Measurements from ENCODE around the gene ATN1.

The ATN1 gene

DNA sequence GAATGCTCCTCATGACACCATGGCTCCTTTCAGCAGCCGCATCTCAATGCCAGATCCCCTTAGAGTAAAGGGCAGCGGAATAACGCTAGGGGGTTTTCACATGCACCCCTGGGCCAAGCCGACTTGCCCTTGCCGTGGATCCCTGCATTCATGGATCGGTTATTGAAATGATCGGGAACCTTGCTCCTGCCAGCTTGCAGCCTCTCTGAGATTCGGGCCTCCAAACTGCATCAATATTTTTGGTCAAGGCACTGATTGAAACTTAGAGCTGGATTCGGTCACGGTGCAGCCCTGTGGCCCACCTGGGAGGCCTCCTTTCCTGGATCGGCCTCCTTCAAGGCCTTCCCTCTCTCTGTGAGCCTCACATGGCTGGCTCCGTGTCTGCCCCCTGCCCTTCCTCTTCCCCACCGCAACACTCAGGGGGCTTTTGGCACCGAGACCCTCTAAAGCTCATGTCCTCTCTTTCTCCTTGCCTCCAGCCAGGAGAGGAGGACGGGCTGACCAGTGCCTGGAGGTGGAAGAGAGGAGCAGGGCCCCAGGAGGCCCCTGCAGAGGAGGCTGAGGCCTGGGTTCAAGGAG, 25.2 kb downstream of the ATN1 start:
- peak overlapping the region; percentile 53 to 69 for H3K9ac ChIP-seq (ENCODE audit: low read depth in 1 of 2, low read length in 2 of 2)

GRCh38 chr12:6953442-6954315, 25.9 kb downstream of the ATN1 start:
- Histone ChIP-seq H3K36me3 (ENCODE audit: control insufficient read depth in 1 of 2, insufficient read depth in 2 of 2, low read length in 2 of 2) (peaks cover 17 to 27% of the 10 kb centered on the region in 2 donors), H3K4me1 (ENCODE audit: control insufficient read depth in 1 of 2, insufficient read depth in 2 of 2, low read length in 2 of 2) (peaks cover 51 to 74% of the 10 kb centered on the region in 2 donors), H3K9ac (ENCODE audit: low read depth in 1 of 2, low read length in 2 of 2) (peak overlapping the region; percentile 53 to 69), H3K27me3 (ENCODE audit: control insufficient read depth in 1 of 2, insufficient read depth in 2 of 2, low read length in 2 of 2) (no peaks in the 10 kb centered on the region), H3K4me3 (ENCODE audit: low read depth in 1 of 2, low read length in 2 of 2) (peak overlapping the region; percentile 67 to 74), H3K9me3 (ENCODE audit: control insufficient read depth in 1 of 2, low read length in 2 of 2) (no peaks in the 10 kb centered on the region), H3K27ac (ENCODE audit: low read depth, low read length) (peak overlapping the region; percentile 67)

More for the DNA sequence above, 25.2 kb downstream of the ATN1 start:
- peak overlapping the region; percentile 67 to 74 for H3K4me3 ChIP-seq (ENCODE audit: low read depth in 1 of 2, low read length in 2 of 2)
- H3K9me3 ChIP-seq (ENCODE audit: control insufficient read depth in 1 of 2, low read length in 2 of 2): no peaks in the 10 kb centered on the region
- H3K27me3 ChIP-seq (ENCODE audit: control insufficient read depth in 1 of 2, insufficient read depth in 2 of 2, low read length in 2 of 2): no peaks in the 10 kb centered on the region
- H3K27ac ChIP-seq (ENCODE audit: low read depth, low read length): peak overlapping the region; percentile 46
- peaks cover 44 to 66% of the 10 kb centered on the region in 2 donors for H3K4me1 ChIP-seq (ENCODE audit: control insufficient read depth in 1 of 2, insufficient read depth in 2 of 2, low read length in 2 of 2)
- peaks cover 17 to 26% of the 10 kb centered on the region in 2 donors for H3K36me3 ChIP-seq (ENCODE audit: control insufficient read depth in 1 of 2, insufficient read depth in 2 of 2, low read length in 2 of 2)

DNA sequence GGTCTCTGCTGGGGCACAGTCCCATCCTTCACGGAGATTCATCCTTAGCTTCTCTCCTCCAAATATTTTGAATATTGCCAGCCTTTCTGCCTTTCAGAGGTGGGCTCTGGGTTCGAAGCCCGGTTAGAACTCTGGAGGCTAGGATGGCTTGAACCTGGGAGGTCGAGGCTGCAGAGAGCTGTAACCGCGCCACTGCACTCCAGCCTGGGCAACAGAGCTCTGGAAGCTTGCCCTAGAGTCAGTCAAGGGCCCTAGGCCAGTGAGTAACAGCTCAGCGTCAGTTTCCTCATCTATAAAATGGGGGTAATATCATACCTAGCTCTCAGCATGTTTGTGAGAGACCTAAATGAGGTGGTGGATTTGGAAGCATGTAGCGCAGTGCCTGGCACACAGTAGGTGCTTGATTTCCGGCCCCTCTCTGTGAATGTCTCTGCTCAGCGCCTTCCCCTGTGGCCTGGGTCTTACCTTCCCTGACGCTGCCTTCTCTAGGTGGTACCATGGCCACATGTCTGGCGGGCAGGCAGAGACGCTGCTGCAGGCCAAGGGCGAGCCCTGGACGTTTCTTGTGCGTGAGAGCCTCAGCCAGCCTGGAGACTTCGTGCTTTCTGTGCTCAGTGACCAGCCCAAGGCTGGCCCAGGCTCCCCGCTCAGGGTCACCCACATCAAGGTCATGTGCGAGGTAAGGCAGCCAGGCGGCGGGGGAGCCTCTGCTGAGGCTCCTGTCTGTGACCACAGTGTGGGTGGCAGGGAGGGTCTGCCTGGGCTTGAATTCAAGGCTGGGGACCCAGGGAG, 26.8 kb downstream of the ATN1 start:
- Histone ChIP-seq H3K27me3 (ENCODE audit: control insufficient read depth in 1 of 2, insufficient read depth in 2 of 2, low read length in 2 of 2) (no peaks in the 10 kb centered on the region), H3K4me3 (ENCODE audit: low read depth in 1 of 2, low read length in 2 of 2) (peak overlapping the region; percentile 37 to 67), H3K36me3 (ENCODE audit: control insufficient read depth in 1 of 2, insufficient read depth in 2 of 2, low read length in 2 of 2) (peaks cover 17 to 30% of the 10 kb centered on the region in 2 donors), H3K9ac (ENCODE audit: low read depth in 1 of 2, low read length in 2 of 2) (peak overlapping the region in 1 of 2 donors; percentile 39), H3K4me1 (ENCODE audit: control insufficient read depth in 1 of 2, insufficient read depth in 2 of 2, low read length in 2 of 2) (peaks cover 47 to 75% of the 10 kb centered on the region in 2 donors), H3K9me3 (ENCODE audit: control insufficient read depth in 1 of 2, low read length in 2 of 2) (no peaks in the 10 kb centered on the region), H3K27ac (ENCODE audit: low read depth, low read length) (peak overlapping the region; percentile 67)

DNA sequence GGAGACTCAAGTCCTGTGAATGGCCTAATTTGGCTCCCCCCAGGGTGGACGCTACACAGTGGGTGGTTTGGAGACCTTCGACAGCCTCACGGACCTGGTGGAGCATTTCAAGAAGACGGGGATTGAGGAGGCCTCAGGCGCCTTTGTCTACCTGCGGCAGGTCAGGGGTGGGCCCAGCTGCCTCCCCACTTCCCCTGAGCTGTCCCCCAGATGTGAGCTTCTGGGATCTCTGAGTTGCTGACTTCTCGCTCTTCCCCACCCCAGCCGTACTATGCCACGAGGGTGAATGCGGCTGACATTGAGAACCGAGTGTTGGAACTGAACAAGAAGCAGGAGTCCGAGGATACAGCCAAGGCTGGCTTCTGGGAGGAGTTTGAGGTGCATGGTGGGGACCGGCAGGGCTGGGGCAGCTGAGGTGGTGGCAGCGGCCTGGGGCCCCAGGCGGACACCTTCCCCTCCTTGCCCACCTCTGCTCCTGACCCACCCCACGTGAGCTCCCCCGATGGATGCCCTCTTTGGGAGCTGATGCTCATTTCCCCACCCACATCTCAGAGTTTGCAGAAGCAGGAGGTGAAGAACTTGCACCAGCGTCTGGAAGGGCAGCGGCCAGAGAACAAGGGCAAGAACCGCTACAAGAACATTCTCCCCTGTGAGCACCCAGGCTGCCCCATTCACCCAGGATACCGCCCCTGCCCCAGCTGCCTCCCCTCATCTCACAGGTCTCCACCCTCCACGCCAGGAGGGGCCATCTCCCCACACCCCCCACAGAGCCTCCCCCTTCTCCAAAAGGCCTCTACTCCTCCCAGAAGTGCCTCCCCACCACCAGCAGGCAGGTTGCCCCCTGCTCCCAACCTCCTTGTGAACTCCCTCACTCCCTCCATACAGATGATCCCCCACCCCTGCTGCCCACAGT, 27.6 kb downstream of the ATN1 start:
- H3K27ac ChIP-seq (ENCODE audit: low read depth, low read length): no peak overlapping the region

DNA sequence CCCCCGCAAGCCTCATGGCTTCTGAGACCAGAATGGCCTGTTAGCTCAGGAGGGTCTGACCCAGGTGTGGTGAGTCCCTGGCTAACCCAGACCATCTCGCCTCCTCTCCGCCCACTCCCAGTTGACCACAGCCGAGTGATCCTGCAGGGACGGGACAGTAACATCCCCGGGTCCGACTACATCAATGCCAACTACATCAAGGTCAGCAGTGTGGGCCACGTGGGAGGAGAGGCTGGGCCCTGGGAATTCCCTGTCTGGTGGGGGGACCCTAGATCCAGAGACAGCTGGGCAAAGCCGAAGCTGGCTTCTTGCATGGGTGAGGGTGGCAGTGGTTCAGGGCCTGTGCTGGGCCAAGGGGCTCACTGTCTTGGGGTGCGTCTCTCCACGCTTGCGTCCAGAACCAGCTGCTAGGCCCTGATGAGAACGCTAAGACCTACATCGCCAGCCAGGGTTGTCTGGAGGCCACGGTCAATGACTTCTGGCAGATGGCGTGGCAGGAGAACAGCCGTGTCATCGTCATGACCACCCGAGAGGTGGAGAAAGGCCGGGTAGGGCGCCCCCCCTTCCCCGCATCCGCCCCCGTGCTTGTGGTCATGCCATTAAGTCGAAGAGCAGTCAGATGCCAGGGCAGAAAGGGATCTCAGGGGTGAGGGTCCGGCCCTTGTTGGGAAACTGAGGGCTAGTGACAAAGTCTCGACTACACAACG, 28.4 kb downstream of the ATN1 start:
- Histone ChIP-seq H3K27me3 (ENCODE audit: control insufficient read depth in 1 of 2, insufficient read depth in 2 of 2, low read length in 2 of 2) (no peaks in the 10 kb centered on the region), H3K4me3 (ENCODE audit: low read depth in 1 of 2, low read length in 2 of 2) (no peak overlapping the region), H3K9ac (ENCODE audit: low read depth in 1 of 2, low read length in 2 of 2) (no peak overlapping the region), H3K9me3 (ENCODE audit: control insufficient read depth in 1 of 2, low read length in 2 of 2) (no peaks in the 10 kb centered on the region), H3K36me3 (ENCODE audit: control insufficient read depth in 1 of 2, insufficient read depth in 2 of 2, low read length in 2 of 2) (peaks cover 17 to 35% of the 10 kb centered on the region in 2 donors), H3K4me1 (ENCODE audit: control insufficient read depth in 1 of 2, insufficient read depth in 2 of 2, low read length in 2 of 2) (peaks cover 51 to 76% of the 10 kb centered on the region in 2 donors), H3K27ac (ENCODE audit: low read depth, low read length) (no peak overlapping the region)

More for the DNA sequence above, 27.6 kb downstream of the ATN1 start:
- no peak overlapping the region for H3K4me3 ChIP-seq (ENCODE audit: low read depth in 1 of 2, low read length in 2 of 2)
- H3K4me1 ChIP-seq (ENCODE audit: control insufficient read depth in 1 of 2, insufficient read depth in 2 of 2, low read length in 2 of 2): peaks cover 47 to 75% of the 10 kb centered on the region in 2 donors
- H3K36me3 ChIP-seq (ENCODE audit: control insufficient read depth in 1 of 2, insufficient read depth in 2 of 2, low read length in 2 of 2): peaks cover 17 to 34% of the 10 kb centered on the region in 2 donors
- H3K9me3 ChIP-seq (ENCODE audit: control insufficient read depth in 1 of 2, low read length in 2 of 2): no peaks in the 10 kb centered on the region
- no peaks in the 10 kb centered on the region for H3K27me3 ChIP-seq (ENCODE audit: control insufficient read depth in 1 of 2, insufficient read depth in 2 of 2, low read length in 2 of 2)
- H3K9ac ChIP-seq (ENCODE audit: low read depth in 1 of 2, low read length in 2 of 2): no peak overlapping the region

GRCh38 chr12:6957151-6957701, 29.5 kb downstream of the ATN1 start:
- Histone ChIP-seq H3K27me3 (ENCODE audit: control insufficient read depth in 1 of 2, insufficient read depth in 2 of 2, low read length in 2 of 2) (no peaks in the 10 kb centered on the region), H3K4me3 (ENCODE audit: low read depth in 1 of 2, low read length in 2 of 2) (no peak overlapping the region), H3K4me1 (ENCODE audit: control insufficient read depth in 1 of 2, insufficient read depth in 2 of 2, low read length in 2 of 2) (peaks cover 62 to 87% of the 10 kb centered on the region in 2 donors), H3K36me3 (ENCODE audit: control insufficient read depth in 1 of 2, insufficient read depth in 2 of 2, low read length in 2 of 2) (peaks cover 17 to 35% of the 10 kb centered on the region in 2 donors), H3K27ac (ENCODE audit: low read depth, low read length) (no peak overlapping the region), H3K9ac (ENCODE audit: low read depth in 1 of 2, low read length in 2 of 2) (no peak overlapping the region), H3K9me3 (ENCODE audit: control insufficient read depth in 1 of 2, low read length in 2 of 2) (no peaks in the 10 kb centered on the region)

DNA sequence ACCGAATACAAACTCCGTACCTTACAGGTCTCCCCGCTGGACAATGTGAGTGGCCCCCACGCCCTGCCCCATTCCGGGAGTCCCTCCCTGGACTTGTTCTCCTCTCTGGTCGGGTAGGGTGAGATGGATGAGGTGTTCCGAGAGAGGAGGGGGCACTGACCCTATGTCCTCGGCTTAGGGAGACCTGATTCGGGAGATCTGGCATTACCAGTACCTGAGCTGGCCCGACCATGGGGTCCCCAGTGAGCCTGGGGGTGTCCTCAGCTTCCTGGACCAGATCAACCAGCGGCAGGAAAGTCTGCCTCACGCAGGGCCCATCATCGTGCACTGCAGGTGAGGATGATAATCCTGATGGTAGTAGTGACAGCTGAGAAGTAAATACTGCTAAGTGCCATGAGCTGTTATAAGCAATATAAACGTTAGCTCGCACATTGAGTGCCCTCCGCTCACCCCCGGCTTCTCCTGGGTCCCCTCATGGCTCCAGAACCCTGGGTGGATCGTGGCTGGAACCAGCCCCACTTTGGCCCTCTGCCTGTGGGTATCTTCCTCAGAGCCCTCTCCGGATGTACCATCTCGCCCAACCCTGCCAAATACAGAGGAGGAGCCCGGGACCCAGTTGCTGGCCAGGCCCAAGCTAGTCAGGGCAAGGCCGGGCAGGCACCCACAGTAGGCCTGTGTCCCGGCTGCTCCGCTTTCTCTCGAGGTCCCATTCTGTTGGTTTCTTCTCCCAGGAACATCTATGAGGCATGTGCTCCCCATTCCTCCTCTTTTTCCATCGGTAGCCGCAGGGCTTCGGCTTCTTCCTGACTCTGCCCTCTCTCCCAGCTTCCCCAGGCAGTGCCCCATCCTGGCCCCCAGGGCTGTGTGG, 30.2 kb downstream of the ATN1 start:
- Histone ChIP-seq H3K9me3 (ENCODE audit: control insufficient read depth in 1 of 2, low read length in 2 of 2) (no peaks in the 10 kb centered on the region), H3K27me3 (ENCODE audit: control insufficient read depth in 1 of 2, insufficient read depth in 2 of 2, low read length in 2 of 2) (no peaks in the 10 kb centered on the region), H3K4me3 (ENCODE audit: low read depth in 1 of 2, low read length in 2 of 2) (peak overlapping the region in 1 of 2 donors; percentile 32), H3K4me1 (ENCODE audit: control insufficient read depth in 1 of 2, insufficient read depth in 2 of 2, low read length in 2 of 2) (peaks cover 67 to 91% of the 10 kb centered on the region in 2 donors), H3K36me3 (ENCODE audit: control insufficient read depth in 1 of 2, insufficient read depth in 2 of 2, low read length in 2 of 2) (peaks cover 13 to 35% of the 10 kb centered on the region in 2 donors), H3K9ac (ENCODE audit: low read depth in 1 of 2, low read length in 2 of 2) (peak overlapping the region in 1 of 2 donors; percentile 47), H3K27ac (ENCODE audit: low read depth, low read length) (no peak overlapping the region)

- Histone ChIP-seq H3K27ac (ENCODE audit: low read depth, low read length) (peak overlapping the region; percentile 70), H3K36me3 (ENCODE audit: control insufficient read depth in 1 of 2, insufficient read depth in 2 of 2, low read length in 2 of 2) (peaks cover 13 to 35% of the 10 kb centered on the region in 2 donors), H3K4me1 (ENCODE audit: control insufficient read depth in 1 of 2, insufficient read depth in 2 of 2, low read length in 2 of 2) (peaks cover 67 to 86% of the 10 kb centered on the region in 2 donors), H3K9me3 (ENCODE audit: control insufficient read depth in 1 of 2, low read length in 2 of 2) (no peaks in the 10 kb centered on the region), H3K27me3 (ENCODE audit: control insufficient read depth in 1 of 2, insufficient read depth in 2 of 2, low read length in 2 of 2) (no peaks in the 10 kb centered on the region), H3K4me3 (ENCODE audit: low read depth in 1 of 2, low read length in 2 of 2) (peak overlapping the region; percentile 32 to 37), H3K9ac (ENCODE audit: low read depth in 1 of 2, low read length in 2 of 2) (peak overlapping the region in 1 of 2 donors; percentile 47)
Measured at GRCh38 chr12:6958609-6959057, 30.9 kb downstream of the ATN1 start.
